GM21717 (cell line): Measurements from ENCODE around the gene RB1.

Source experiments
- ATAC-seq: cut with Tn5 transposase; IDR thresholded peaks from one replicate; pipeline ENCODE4 v1.9.1; 2021; ENCODE audit warnings: mild to moderate bottlenecking, moderate library complexity; ENCODE audit not compliant: unreplicated experiment

The RB1 gene

DNA sequence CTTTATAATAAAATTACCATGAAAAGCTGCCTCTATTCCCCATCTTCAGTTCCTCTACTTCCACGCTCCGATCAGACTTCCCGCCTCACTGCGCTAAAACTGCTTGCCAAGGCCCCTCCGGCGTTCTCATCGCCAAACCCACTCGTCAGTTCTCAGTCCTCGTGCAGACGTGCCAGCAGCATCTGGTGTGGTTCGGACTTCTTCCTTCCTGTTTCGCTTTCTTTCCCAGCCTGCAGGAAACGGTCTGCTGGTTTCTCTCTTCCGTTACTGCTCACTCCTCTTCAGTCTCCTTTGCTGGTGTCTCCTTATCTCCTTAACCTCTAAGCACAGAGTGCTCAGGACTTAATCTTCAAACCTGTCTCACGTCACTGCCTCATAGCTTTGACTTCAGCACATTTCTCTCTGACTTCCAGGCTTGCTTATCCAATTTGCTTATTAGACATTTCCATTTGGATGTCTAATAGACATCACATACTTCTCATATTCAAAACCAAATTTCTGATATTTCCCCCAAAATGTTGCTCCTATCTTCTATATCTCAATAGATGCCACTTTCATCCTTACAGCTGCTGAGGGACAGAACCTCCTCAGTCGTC is 189.0 kb downstream of the RB1 start:
- ATAC-seq, result peak; percentile 75

DNA sequence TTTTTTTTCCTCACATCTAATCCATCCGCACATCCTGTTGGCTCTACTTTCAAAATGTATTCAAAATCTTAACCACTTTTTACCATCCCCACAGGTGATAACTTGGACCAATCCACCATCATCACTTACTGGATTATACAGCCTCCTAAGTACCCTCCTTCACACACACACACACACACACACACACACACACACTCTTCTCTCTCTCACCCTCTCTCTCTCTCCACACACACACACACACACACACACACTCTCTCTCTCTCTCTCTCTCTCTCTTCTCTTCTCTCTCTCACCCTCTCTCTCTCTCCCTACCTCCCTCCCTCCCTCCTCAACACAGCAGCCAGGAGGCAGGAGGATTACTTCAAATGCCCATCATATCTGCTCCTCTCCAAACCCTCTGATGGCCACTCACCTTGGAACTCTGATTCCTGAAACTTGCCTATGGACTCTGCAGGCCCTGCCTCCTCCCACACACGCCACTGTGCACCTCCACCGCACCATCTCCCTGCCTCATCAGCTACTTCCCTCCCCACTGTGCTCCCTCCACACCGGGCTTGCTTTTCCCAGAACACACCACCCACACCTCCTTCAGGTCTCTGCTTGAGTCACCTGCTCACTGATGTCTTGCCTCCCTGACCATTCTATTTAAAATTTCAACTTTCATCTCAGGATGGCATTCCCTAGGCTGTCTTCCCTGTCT is 189.7 kb downstream of the RB1 start:
- no peak for ATAC-seq

DNA sequence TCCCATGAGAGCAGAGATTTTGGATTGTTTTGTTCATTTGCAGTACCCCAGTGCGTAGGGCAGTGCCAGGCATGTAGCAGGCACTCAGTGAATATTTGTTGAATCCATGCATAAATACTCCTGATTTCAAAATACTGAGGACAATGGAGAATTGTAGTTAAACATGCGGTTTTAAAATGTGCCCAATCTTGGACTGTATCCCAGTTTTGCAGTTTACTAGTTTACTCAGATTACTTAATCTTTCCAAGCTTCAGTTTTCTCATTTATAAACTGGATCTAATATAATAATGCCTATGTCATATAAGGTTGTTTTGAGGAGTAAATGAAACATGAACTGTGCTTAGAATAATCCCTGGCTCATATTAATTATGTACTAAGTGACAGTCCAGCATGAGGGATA is 190.3 kb downstream of the RB1 start:
- ATAC-seq, result no peak

DNA sequence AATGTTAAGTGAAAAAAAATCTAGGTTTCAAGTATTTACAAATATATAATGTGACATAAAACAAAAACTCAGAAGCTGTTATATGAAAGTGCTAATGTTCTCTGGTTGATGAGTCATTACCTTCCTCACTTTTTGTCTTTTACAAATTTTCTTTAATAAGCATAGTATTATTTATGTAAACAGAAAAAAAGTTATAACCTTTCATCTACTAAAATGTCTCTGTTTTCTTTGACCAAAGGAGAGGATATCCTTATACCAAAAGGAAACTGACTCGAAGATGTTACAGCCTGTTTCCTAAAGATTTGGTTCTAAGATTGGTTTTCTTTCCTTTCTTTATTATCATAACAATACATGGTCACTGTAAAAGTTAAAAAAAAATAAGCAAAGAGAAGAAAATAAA is 191.3 kb downstream of the RB1 start:
- ATAC-seq, result no peak

DNA sequence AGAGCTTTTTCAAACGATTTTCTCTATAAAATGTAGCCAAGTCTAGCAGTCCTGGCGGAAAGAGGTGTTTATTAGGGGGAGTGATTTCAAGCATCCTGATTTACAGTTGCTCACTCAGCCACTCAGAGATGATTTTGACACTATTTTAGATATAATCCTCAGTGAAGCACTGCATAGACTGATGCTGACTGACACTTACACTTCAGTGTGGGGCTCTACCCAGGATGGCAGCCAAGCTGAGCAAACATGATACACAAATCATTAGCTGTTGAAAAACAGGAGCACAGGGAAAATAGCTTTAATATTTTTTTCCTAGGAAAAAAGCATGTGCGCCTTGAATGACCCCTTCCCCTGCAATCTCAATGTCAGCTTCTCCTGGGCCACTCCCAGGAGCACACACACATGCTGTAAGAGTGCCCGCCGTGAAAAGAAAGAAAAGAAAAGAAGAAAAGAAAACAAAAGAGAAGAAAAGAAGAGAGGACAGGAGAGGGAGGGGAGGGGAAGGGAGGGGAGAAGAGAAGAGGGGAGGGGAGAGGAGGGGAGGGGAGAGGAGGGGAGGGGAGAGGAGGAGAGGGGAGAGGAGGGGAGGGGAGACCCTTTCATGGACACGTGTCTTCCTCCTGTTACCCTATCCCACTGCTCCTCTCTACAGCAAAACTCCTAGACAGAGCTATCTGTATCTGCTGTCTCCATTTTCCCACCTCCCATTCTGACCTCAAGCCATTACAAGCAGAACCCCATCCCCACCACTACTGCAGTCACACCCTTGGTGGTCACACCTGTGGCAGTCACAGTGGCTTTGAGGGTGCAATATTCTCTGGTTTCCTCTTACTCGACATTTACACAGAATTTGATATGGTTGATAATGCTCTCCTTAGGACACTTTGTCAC is 193.0 kb downstream of the RB1 start:
- no peak for ATAC-seq

DNA sequence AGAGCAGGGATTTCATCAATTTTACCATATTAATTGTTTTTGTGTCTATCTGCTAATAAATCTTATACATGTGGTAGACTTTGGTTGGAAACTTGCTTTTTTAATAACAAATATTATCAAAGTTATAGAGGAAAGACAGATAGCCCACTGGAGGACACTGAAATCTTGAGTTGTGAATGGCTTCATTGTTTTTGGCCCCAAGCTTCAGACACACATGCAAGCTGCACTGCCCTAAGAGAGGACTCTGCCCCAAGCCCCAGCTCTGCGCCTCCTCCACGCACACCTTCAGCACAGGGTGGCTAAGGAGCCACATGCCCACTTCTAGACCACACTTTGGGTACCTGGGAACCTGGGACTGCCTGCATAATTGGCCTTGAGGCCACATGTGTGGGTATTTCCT is 194.1 kb downstream of the RB1 start:
- ATAC-seq, result no peak

DNA sequence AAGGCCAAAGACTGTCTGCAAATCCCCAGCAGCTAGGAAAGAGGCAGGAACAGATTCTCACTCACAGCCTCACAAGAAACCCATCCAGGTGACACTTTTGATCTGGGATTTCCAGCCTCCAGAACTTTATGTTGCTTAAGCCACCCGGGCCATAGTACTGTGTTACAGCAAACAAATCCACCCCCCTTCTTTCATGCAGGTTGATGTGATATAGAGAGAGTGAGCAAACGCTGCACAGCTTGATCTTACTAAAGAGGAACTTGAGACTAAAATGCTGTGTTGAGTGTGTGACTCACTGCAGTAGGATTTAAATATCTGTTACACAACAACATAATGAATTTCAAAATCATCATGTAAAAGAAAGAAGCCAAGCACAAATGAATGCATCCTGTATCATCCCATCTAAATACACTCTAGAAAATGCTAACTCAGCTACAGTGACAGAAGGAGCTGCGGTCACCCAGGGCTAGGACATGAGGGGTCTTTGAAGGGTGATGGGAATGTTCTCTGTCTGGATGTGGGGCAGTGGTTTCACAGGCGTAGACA is 197.2 kb downstream of the RB1 start:
- ATAC-seq, result peak; percentile 57

DNA sequence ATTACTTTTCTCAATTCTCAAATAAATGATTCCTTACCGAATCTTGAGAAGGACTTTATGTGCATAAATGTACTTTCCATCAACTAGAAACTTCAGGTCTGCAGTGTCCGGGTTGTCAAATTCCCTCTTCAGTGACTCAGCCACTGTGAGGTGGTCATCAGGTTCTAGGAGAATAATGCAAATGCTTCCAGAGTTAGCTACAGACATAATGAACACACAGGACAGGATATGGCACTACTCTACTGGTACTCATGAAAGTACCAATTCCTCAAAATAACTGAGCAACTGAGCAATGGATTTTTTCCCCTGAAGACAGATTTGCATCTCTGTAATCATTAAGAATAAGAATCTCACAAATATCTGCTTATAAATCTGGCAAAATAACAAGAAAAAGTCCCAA is 198.2 kb downstream of the RB1 start:
- ATAC-seq, result peak; percentile 45

DNA sequence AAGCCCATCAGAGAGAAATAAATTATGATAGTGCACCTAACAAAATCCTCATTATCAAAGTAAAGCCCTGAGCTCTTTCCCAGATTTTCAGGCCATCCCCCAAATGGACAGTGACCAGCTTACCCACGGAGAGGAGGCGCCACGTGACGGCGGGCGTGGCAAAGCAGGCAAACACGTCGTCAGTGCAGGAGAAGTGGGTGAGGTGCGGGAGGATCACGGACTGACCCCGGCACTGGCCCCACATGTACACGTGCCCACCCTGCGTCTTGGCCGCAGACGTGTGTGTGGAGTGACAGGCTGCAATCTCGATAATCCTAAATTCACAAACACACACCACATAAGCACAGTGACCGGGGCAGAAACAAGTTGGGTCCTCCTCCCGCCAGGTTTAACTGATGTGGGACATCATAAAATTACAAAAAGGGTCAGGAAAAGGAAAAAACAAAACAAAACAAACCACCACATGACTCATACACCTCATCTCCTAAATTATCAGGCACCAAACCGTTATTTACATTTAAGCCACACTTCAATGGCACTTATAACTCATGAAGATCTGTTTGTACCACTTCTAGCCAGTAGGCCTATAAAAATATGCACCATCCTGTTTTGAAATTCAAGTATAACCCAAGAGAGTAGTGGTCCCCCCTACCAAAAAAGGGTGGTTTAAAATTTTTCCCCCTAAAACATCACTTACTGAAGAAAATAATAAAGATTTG is 199.2 kb downstream of the RB1 start:
- ATAC-seq, result no peak

DNA sequence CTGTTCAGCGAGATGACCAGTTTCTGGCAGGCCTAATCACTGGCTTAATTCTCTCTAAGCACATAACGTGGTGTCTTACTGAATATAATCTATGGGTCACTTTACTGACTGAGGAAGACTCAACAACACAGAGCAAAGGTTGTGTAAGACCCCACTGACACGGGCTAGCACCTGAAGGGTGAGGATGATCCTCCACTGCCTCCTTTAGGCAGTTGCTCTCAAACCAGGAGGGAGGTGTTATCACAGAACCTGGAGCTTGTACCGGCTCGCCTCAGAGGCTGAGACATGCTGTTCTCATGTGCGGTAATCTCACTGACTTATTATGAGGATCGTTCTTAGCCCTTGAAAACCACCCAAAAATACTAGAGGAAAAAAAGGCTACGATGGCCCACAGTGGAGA is 201.1 kb downstream of the RB1 start:
- no peak for ATAC-seq

DNA sequence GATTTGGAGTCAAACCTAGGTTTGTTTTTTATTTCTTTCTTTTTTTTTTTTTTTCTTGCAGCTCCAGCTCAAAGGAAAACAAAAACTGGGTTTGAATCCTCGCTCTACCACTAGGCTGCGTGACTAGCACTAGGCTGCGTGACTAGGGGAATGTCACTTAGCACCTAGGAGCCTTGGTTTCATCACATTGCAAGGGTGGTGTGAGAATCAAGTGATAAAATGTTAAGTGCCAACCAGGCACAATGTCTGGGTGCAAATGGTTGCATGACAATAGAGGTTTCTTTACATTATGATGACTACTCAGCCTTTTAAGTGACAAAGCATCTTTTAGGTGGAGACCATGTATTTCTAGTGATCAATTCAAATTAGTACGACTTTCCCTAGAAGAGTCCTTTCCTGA is 201.5 kb downstream of the RB1 start:
- no peak for ATAC-seq

DNA sequence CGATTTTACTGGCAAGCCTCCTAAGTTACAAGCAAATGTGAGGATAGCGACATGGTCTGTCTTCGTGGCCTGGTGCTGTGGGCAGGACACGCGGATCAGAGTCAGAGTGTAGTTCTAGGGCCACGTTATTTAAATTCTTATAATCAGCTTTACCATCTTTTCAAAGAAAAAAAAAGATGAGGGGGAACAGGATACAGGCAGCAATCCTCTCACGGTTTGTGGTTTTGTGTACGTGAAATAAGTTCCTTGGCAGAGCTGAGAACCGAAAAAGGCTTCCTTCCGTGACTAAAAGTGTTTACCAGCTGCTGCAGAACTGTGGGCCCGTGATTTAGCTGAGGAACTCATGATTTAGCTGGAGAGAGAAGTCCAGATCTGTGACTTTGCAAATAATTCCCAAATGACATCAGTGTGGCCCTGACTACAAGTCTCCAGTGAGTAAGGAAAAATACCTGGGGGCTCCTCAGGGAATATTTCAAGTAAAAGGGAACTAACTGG is 202.1 kb downstream of the RB1 start:
- peak; percentile 63 for ATAC-seq

DNA sequence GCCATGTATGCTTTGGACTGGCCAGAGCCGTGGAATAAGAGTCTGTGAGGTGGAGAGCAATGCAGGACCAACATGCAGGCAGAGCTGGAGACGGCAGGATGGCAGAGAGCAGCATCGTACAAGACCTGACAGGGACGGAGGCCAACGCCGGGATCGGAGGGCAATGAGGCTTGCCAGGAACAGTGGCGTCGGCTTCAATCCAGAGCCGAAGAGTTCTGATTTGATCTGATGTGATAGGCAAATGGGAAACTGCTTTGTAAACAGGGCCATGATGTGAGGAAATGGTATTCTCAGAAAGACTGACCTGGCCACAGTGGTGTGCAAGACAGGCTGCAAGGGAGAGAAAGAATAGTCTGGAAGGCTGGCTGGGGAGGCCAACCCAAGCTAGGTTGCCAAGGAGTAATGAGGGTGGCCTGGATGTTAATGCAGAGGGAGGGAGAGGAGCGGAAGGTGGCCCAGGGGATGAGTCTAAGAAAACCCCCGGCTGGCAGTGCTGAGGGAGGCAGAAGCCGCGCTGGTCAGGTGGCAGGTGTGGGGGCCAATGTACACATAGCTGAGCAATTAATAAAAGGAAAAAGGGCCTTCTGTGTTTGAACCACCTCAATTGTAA is 202.6 kb downstream of the RB1 start:
- peak; percentile 22 for ATAC-seq

DNA sequence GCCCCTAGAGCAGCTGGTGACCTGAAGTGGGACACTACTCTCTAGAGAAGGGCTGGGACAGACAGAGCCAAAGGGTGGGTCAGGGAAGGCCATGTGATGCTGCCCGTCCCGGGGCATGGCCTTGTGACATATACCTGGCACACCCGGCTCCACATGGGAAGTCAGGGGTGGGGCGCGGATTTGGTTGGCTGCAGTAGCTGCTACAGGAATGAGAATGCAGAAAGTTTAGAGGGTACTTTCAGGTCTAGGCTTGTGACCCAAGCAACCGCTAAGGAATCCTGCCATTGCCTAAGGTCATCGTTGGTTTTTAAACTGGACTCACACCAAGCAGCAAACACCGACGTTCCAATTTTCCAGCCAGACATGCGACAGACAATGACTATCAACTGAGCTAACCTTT is 203.5 kb downstream of the RB1 start:
- ATAC-seq, result no peak

DNA sequence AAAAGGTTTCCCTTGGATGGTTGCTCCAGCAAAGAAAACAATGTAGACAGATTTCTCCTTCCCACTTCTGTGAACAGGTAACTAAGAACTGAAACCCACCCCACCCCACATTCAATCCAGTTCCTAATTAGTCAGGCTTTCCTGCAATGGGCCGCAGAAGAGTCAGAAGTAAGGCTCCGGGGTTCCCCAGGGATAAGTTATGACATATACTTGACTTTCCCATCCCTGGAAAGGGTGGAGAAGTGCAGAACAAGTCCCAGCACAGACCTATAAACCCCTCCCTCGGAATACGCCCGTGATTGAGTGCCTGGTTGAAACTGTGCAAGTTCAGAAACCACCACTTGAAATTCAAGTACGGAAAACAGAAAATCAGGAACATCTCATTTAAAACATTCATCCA is 204.5 kb downstream of the RB1 start:
- ATAC-seq, result no peak

DNA sequence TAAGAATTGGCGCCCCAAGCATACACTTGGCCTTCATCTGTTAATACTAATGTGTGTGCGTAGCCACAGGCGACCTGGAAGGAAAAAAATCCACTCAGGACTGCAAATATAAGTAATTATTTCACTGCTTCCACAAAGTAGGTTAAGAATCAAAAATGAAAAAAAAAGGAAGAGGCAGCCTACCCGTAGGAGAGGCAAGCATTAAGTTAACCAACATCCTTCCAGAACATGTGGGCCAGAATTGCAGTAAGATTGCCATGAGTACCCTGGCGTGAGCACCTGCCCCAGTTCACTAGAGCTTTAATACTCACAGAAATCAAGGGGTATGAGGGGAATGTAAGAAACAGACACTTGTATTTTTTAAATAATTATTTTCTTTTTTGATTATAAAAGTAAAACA is 207.1 kb downstream of the RB1 start:
- no peak for ATAC-seq

DNA sequence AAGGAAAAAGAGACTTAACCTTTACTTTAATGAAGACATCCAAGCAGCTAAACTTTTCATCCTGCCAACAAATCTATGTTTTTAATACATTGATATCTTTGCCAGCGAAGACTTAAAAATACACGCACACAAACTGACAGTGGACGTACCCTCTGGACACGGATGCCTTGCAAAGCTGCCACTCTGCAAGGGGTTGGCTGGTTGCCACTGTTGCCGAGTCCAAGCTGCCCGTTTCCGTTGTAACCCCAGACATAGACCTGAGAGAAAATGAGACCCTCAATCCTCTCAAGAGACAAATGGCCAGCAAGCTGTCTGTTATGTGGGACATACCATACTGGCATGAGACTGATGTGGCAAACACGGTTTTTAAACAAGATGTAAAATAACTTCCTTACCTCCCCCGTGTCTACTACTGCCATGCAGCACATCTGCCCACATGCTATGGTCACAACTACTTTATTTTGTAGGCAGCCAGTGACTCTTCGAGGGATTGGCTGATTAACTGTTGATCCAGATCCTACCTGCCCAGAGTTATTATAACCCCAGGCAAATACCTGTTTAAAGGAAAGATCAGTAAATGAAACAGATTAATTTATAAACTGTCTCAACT is 208.2 kb downstream of the RB1 start:
- no peak for ATAC-seq

DNA sequence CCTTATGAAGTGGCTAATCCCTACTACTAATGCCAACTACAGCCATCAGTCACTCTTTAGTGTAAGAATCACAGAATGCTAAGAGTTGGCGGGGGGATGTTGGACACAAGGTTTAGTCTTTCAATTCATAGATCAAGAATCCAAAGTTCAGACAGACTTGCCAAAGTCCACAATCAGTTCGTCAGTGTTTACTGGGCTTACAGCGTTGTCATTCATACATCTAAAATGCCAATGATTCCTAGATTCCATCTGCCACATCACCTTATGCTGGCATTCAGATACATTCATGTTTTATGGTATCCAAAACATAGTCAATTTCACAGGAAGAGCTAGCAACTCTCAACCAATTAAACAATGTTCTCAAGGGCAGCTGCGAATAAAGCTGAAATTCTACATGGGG is 211.2 kb downstream of the RB1 start:
- no peak for ATAC-seq

DNA sequence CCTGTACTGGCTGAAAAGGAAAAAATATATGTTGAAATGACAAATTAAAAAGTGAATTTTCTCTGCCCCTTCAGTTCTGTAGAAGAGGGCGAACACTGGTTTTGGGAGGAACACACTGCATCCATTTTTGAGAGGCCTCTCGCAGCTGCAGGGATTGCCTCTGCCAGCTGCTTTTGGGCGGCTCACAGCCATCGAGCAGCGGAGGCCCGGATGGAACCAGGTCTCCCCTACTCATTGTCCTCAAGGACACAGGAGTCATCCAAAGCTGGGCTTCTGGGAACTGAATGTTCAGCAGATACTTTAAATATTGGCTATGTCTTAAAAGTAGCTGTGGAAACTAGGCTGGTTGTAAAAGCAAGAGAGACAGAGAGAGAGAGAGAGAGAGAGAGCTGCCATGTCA is 212.2 kb downstream of the RB1 start:
- no peak for ATAC-seq

DNA sequence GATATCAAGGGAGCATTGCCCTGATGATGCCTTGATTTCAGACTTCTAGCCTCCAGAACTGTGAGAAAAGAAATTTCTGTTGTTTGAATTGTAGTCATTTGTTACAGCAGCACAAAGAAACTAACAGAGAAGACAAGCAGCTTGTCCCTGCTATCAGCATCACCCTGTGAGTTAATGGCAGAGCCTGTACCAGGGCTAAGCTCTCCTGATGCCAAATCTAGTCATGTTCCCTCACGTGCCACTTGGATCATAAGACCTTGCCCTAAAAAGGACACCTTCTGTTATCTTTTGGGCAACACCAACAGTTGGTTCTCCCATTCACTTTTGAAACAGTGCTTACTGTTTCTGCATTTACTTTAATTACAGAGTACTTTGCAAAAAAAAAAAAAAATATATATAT is 214.5 kb downstream of the RB1 start:
- ATAC-seq, result no peak
